ENCODE measurements around the gene IQCH. TPM values are rescaled to one million over a fixed set of nuclear protein-coding genes. Genes with fewer than 3 reads are reported as not detected.

Gene IQCH
- total RNA-seq, 1 experiment from 2014 or later: 1.1 TPM

DNA sequence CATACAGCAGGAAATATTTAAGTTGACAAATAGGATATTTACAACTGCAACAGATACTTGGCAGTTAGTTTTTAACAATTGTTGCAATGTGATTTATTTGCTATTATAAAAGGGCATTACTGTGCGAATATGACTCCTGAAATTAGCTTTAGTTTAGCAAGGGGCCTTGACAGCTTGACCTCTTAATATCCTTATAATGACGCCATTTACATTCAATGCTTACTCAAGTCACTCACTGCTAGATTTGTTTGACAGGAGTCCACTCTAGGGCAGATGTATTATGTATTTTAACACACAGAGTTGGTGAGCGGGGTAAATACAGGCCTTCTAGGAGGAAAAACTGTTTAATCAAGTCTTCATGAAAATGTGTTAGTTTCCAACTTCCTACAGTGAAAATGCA lies 208.3 kb downstream of the IQCH start:
- Histone ChIP-seq H4K91ac (ENCODE audit: insufficient read length, low read depth, low read length) (no peak overlapping the region), H3K27ac (ENCODE audit: insufficient read length, low read depth, low read length) (no peak overlapping the region)
- H3K4me1 Mint-ChIP-seq: peaks cover 4 to 6% of the 10 kb centered on the region in 2 experiments; a peak in 1 of 4 replicates

More for the DNA sequence above, 208.3 kb downstream of the IQCH start:
- no peak for DNase-seq
- no peak overlapping the region for H3T11ph ChIP-seq (ENCODE audit: low read length)
- H3K23ac ChIP-seq (ENCODE audit: insufficient read length, low read depth, low read length): no peak overlapping the region
- TF ChIP-seq CTCF (conservative IDR thresholded peaks at IDR 0.05): no peak
- H3K14ac ChIP-seq (ENCODE audit: insufficient read depth, low read length): no peak overlapping the region
- no peaks in the 10 kb centered on the region for H3K79me1 ChIP-seq (ENCODE audit: insufficient read depth, low read depth, low read length, poor library complexity, severe bottlenecking)
- H4K5ac ChIP-seq (ENCODE audit: insufficient read length, low read depth, low read length): no peak overlapping the region
- H2BK120ac ChIP-seq (ENCODE audit: low read depth, low read length, poor library complexity, severe bottlenecking): no peak overlapping the region
- Mint-ChIP-seq H3K9me3 (no peaks in the 10 kb centered on the region), H3K4me3 (no peak overlapping the region), H3K27me3 (ENCODE audit: low read depth) (peaks cover 3% of the 10 kb centered on the region; the same call in 1 of the 2 replicates), H3K36me3 (ENCODE audit: insufficient read depth in 1 of 3, low read depth in 3 of 3) (no peaks in the 10 kb centered on the region), H3K27ac (no peak overlapping the region)
- H4K20me1 ChIP-seq (ENCODE audit: control insufficient read depth, insufficient read depth, insufficient read length): no peaks in the 10 kb centered on the region
- no peak overlapping the region for H2AFZ ChIP-seq (ENCODE audit: low read length)
- H3K18ac ChIP-seq (ENCODE audit: insufficient read length, low read depth, low read length): no peak overlapping the region
- no peak overlapping the region for H2BK15ac ChIP-seq (ENCODE audit: low read depth, low read length)
- no peaks in the 10 kb centered on the region for H3K23me2 ChIP-seq (ENCODE audit: insufficient read length, low read depth, low read length, poor library complexity, severe bottlenecking)
- no peaks in the 10 kb centered on the region for H3K4me1 ChIP-seq (ENCODE audit: insufficient read depth, low read length)
- H3K56ac ChIP-seq (ENCODE audit: insufficient read length, low read depth, low read length): no peak overlapping the region
- no peak overlapping the region for H2AK5ac ChIP-seq (ENCODE audit: insufficient read length, low read length)
- H3K9ac ChIP-seq (ENCODE audit: extremely low read depth, insufficient read length, low read length): no peak overlapping the region
- H2BK12ac ChIP-seq (ENCODE audit: insufficient read length, low read depth, low read length): no peak overlapping the region
- H3K9me3 ChIP-seq (ENCODE audit: control insufficient read depth, low read depth, low read length): no peaks in the 10 kb centered on the region
- H3K4ac ChIP-seq (ENCODE audit: low read depth, low read length): no peak overlapping the region
- no peak overlapping the region for H4K8ac ChIP-seq (replicated peaks; ENCODE audit: insufficient read length, low read depth, low read length)
- no peak overlapping the region for H2BK20ac ChIP-seq (ENCODE audit: low read depth, low read length, poor library complexity, severe bottlenecking)
- WGBS (ENCODE audit: extremely low coverage, insufficient read length, low lambda C conversion rate): no CpG with 5 or more reads among the region's 3 CpGs
- H3K4me2 ChIP-seq (ENCODE audit: insufficient read depth, insufficient read length, low read length): no peak overlapping the region
- no peaks in the 10 kb centered on the region for H3K79me2 ChIP-seq (ENCODE audit: insufficient read depth, low read length)
- H3K27me3 ChIP-seq (ENCODE audit: insufficient read depth, low read length): no peaks in the 10 kb centered on the region
- no peak overlapping the region for H2BK5ac ChIP-seq (ENCODE audit: insufficient read length, low read length)

Data from H9 (cell line).